A549 treated with dexamethasone at 1 μM for 4 hours (cell line): ENCODE data around the gene ACTR1A. TPM values are rescaled to one million over a fixed set of nuclear protein-coding genes. Genes with fewer than 3 reads are reported as not detected.

ENCODE experiments used
- total RNA-seq: library from RNA; stranded (reverse); fragments of 200-300 nt; extraction: Qiagen RNA extraction; gene quantifications from 5 replicates; pipeline ENCODE4 v1.2.3, GENCODE V29; 2022

ACTR1A gene
- total RNA-seq: 87.6 to 99.5 TPM (median 95.9 TPM) in 5 replicates

GRCh38 chr10:102502337-102503151 is at the start of gene ACTR1A:
TSS of gene ACTR1A (minus strand) at chr10:102502712. CDS start at chr10:102502647, 65 bp downstream.

GRCh38 chr10:102503264-102504178 is 1.0 kb upstream of the ACTR1A start, which contains the start of gene SUFU:
TSS of gene SUFU (plus strand) at chr10:102503972. CDS start at chr10:102504153, 181 bp downstream.

GRCh38 chr10:102451105-102451969 is 51.2 kb downstream of the ACTR1A start, which contains the start of gene C10orf95:
TSS of gene C10orf95 (minus strand) at chr10:102451543. CDS start at chr10:102451093, 450 bp downstream.

DNA sequence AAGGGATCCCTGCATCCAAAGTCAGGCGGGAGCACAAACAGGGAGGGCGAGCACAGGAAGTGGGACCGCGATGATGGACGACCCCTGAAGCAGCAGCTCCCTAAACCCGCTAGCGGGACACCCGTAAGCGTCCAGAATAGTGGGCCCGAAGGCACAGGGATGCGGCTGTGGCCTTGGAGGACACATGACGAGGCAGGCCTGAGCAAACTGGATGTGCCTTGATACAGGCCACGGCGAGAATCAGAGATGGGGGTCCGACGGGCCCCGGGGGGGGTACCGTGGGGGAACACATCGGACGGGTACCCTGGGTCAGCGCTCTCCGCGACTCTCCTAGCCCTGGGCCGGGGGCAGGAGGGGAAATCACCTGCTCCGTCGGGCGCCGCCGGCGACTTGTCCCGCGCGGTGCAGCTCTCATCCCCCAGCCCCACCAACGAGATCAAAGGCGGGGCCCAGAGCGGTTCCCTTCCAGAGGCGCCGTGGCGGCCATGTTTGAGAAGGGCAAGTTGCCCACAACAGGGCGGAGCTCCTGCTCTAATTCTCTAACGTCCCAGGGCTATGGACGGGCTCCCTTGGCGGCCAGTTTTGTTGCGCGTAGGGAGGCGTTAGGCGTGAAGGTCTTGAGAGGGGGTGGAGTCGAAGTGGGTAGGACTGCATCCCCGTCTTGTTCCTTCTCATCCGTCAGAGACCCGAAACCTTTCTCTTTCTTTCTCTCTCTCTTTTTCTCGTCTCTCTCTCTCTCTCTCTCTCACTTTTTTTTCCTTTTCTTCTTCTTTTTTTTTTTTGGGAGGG is 70.2 kb downstream of the ACTR1A start, which contains the start of gene CUEDC2:
Gene CUEDC2 (minus strand): TSS at position 413 of the 789 bp plus-strand sequence. CDS start 7,386 bp downstream, outside the sequence.

Other genes starting within 250 kb of the ACTR1A start
- 35.3 to 54.1 TPM (median 45.2 TPM) in 5 replicates for gene NFKB2, start 107.0 kb downstream of the ACTR1A start, total RNA-seq
- 0.11 to 0.68 TPM (median 0.38 TPM) in 5 replicates for gene PSD, start 83.9 kb downstream of the ACTR1A start, total RNA-seq
- gene FBXL15, start 81.9 kb downstream of the ACTR1A start, total RNA-seq: 5.8 to 9.3 TPM (median 6.9 TPM) in 5 replicates
- 57.5 to 64.7 TPM (median 60.7 TPM) in 5 replicates for gene CUEDC2, start 70.1 kb downstream of the ACTR1A start, total RNA-seq
- 0.07 to 0.25 TPM (median 0.13 TPM) in 5 replicates for gene C10orf95, start 51.2 kb downstream of the ACTR1A start, total RNA-seq
- 5.0 to 7.8 TPM (median 6.9 TPM) in 5 replicates for gene SUFU, start 1.3 kb upstream of the ACTR1A start, total RNA-seq
- gene TRIM8, start 141.8 kb upstream of the ACTR1A start, total RNA-seq: 42.9 to 55.7 TPM (median 54.4 TPM) in 5 replicates
- 12.8 to 15.9 TPM (median 13.5 TPM) in 5 replicates for gene ARL3, start 211.7 kb upstream of the ACTR1A start, total RNA-seq
- 2.9 to 4.1 TPM (median 3.4 TPM) in 5 replicates for gene SFXN2, start 211.9 kb upstream of the ACTR1A start, total RNA-seq
- gene WBP1L, start 241.2 kb upstream of the ACTR1A start, total RNA-seq: 21.9 to 31.1 TPM (median 30.2 TPM) in 5 replicates